Activated CD8-positive, alpha-beta memory T cell treated with anti-CD3 and anti-CD28 coated beads, Interleukin-2, amount 10 ng/mL, durations not matched to agents 7 days and 5 days (primary cell): ENCODE data around the gene GDF2. TPM values are rescaled to one million over a fixed set of nuclear protein-coding genes. Genes with fewer than 3 reads are reported as not detected.

Experiments
- ATAC-seq: fragments of 150-1000 bp; cut with Tn5 transposase; one replicate; pipeline ENCODE4 v1.10.0; 2021; ENCODE audit warnings: moderate library complexity
- CTCF ChIA-PET: fragments of 350-600 bp; sonication (Branson Sonifier 250); formaldehyde crosslinking; loops from one replicate; lab custom pipeline; 2021; ENCODE audit warnings: antibody characterized with exemption; lab: Charles Lee
- DNase-seq: peaks from one replicate; pipeline ENCODE4 v3.0.0-alpha.2; 2020
- H3K27ac Mint-ChIP-seq: one replicate; pipeline ENCODE4 v1.8.0; 2021; ENCODE audit warnings: mild to moderate bottlenecking, mixed read lengths
- H3K27me3 Mint-ChIP-seq: one replicate; pipeline ENCODE4 v1.8.0; 2021; ENCODE audit warnings: mixed read lengths
- H3K36me3 Mint-ChIP-seq: one replicate; pipeline ENCODE4 v1.8.0; 2021; ENCODE audit warnings: mild to moderate bottlenecking, mixed read lengths
- H3K4me1 Mint-ChIP-seq: one replicate; pipeline ENCODE4 v1.8.0; 2021; ENCODE audit warnings: mixed read lengths
- H3K4me3 Mint-ChIP-seq: one replicate; pipeline ENCODE4 v1.8.0; 2021; ENCODE audit warnings: mild to moderate bottlenecking, moderate library complexity, mixed read lengths
- H3K9me3 Mint-ChIP-seq: one replicate; pipeline ENCODE4 v1.8.0; 2022; ENCODE audit warnings: low read depth, mixed read lengths
- total RNA-seq, 2 experiments: library from RNA; stranded (reverse); gene quantifications; one replicate each; pipeline ENCODE4 v1.2.3, GENCODE V29; 2021

GDF2 gene
- total RNA-seq, 2 experiments from 2014 or later = not detected

- Mint-ChIP-seq H3K4me1 (no peaks in the 10 kb centered on the region), H3K27me3 (peaks cover 6% of the 10 kb centered on the region), H3K4me3 (no peak overlapping the region), H3K36me3 (no peaks in the 10 kb centered on the region), H3K9me3 (no peaks in the 10 kb centered on the region), H3K27ac (no peak overlapping the region)
- CTCF ChIA-PET = no interaction called here
- DNase-seq (no peak), ATAC-seq (no peak)
Measured at GRCh38 chr10:47346581-47347302, 24.5 kb downstream of the GDF2 start.

GRCh38 chr10:47347303-47347675, 25.0 kb downstream of the GDF2 start:
- no peak overlapping the region for H3K4me3 Mint-ChIP-seq
- H3K27ac Mint-ChIP-seq = no peak overlapping the region
- H3K36me3 Mint-ChIP-seq = no peaks in the 10 kb centered on the region
- peaks cover 6% of the 10 kb centered on the region for H3K27me3 Mint-ChIP-seq
- H3K4me1 Mint-ChIP-seq = no peaks in the 10 kb centered on the region
- ATAC-seq (no peak), DNase-seq (no peak)
- no peaks in the 10 kb centered on the region for H3K9me3 Mint-ChIP-seq
- CTCF ChIA-PET = no interaction called here

DNA sequence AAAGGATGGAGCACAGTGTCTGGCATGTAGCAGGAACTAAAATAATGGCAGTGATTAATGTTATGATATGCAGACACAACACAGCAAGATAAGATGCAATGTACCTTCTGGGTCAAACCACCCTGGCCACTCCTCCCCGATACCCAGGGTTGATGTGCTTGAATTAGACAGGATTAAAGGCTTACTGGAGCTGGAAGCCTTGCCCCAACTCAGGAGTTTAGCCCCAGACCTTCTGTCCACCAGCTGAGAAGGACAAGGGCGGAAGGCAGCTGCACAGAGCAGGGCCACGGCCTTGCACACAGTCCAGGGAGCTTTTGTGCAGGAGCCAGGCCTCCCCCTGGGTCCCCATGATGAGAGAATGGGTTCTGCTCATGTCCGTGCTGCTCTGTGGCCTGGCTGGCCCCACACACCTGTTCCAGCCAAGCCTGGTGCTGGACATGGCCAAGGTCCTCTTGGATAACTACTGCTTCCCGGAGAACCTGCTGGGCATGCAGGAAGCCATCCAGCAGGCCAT, 25.9 kb downstream of the GDF2 start, which contains the start of gene RBP3:
RBP3 (plus strand) TSS at position 226 of the 514 bp plus-strand sequence; CDS start at position 348, 122 bp downstream.
- H3K4me1 Mint-ChIP-seq = no peaks in the 10 kb centered on the region
- no peak within 1 kb of the TSS for H3K4me3 Mint-ChIP-seq
- H3K9me3 Mint-ChIP-seq = no peaks in the 10 kb centered on the region
- no peak within 1 kb of the TSS for H3K27ac Mint-ChIP-seq
- H3K27me3 Mint-ChIP-seq = peaks cover 5% of the 10 kb centered on the region
- no peak for ATAC-seq
- H3K36me3 Mint-ChIP-seq = no peaks in the 10 kb centered on the region
- DNase-seq = no peak
- CTCF ChIA-PET = no interaction called here

GRCh38 chr10:47348661-47349470, 26.6 kb downstream of the GDF2 start:
- Mint-ChIP-seq H3K36me3 (no peaks in the 10 kb centered on the region), H3K27me3 (no peaks in the 10 kb centered on the region), H3K9me3 (no peaks in the 10 kb centered on the region), H3K4me1 (no peaks in the 10 kb centered on the region), H3K27ac (no peak overlapping the region), H3K4me3 (no peak overlapping the region)
- CTCF ChIA-PET = no interaction called here
- ATAC-seq = no peak
- no peak for DNase-seq

DNA sequence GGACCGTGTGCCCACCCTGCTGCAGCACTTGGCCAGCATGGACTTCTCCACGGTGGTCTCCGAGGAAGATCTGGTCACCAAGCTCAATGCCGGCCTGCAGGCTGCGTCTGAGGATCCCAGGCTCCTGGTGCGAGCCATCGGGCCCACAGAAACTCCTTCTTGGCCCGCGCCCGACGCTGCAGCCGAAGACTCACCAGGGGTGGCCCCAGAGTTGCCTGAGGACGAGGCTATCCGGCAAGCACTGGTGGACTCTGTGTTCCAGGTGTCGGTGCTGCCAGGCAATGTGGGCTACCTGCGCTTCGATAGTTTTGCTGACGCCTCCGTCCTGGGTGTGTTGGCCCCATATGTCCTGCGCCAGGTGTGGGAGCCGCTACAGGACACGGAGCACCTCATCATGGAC, 27.3 kb downstream of the GDF2 start:
- H3K4me1 Mint-ChIP-seq = no peaks in the 10 kb centered on the region
- H3K9me3 Mint-ChIP-seq = no peaks in the 10 kb centered on the region
- DNase-seq (no peak), ATAC-seq (no peak)
- H3K36me3 Mint-ChIP-seq = no peaks in the 10 kb centered on the region
- H3K27ac Mint-ChIP-seq = no peak overlapping the region
- CTCF ChIA-PET = no interaction called here
- no peak overlapping the region for H3K4me3 Mint-ChIP-seq
- H3K27me3 Mint-ChIP-seq = no peaks in the 10 kb centered on the region

- no peaks in the 10 kb centered on the region for H3K9me3 Mint-ChIP-seq
- DNase-seq = no peak
- H3K36me3 Mint-ChIP-seq = no peaks in the 10 kb centered on the region
- no peaks in the 10 kb centered on the region for H3K27me3 Mint-ChIP-seq
- no peak overlapping the region for H3K4me3 Mint-ChIP-seq
- H3K27ac Mint-ChIP-seq = no peak overlapping the region
- no peak for ATAC-seq
- no peaks in the 10 kb centered on the region for H3K4me1 Mint-ChIP-seq
- CTCF ChIA-PET = no interaction called here
Measured at GRCh38 chr10:47349941-47350371, 27.7 kb downstream of the GDF2 start.

GRCh38 chr10:47350671-47351640, 28.7 kb downstream of the GDF2 start:
- Mint-ChIP-seq H3K9me3 (no peaks in the 10 kb centered on the region), H3K4me3 (no peak overlapping the region), H3K4me1 (no peaks in the 10 kb centered on the region), H3K27me3 (no peaks in the 10 kb centered on the region), H3K36me3 (no peaks in the 10 kb centered on the region), H3K27ac (no peak overlapping the region)
- no peak for DNase-seq
- CTCF ChIA-PET = no interaction called here
- ATAC-seq = no peak

GRCh38 chr10:47351899-47352815, 29.9 kb downstream of the GDF2 start:
- no peak for DNase-seq
- Mint-ChIP-seq H3K9me3 (no peaks in the 10 kb centered on the region), H3K36me3 (no peaks in the 10 kb centered on the region), H3K4me1 (no peaks in the 10 kb centered on the region), H3K27me3 (no peaks in the 10 kb centered on the region), H3K4me3 (no peak overlapping the region), H3K27ac (no peak overlapping the region)
- CTCF ChIA-PET = no interaction called here
- no peak for ATAC-seq

- Mint-ChIP-seq H3K36me3 (no peaks in the 10 kb centered on the region), H3K9me3 (no peaks in the 10 kb centered on the region), H3K4me1 (no peaks in the 10 kb centered on the region), H3K27ac (no peak overlapping the region), H3K27me3 (no peaks in the 10 kb centered on the region), H3K4me3 (no peak overlapping the region)
- ATAC-seq (no peak), DNase-seq (no peak)
- CTCF ChIA-PET = no interaction called here
Measured at GRCh38 chr10:47353351-47353750, 31.1 kb downstream of the GDF2 start.

- Mint-ChIP-seq H3K27me3 (no peaks in the 10 kb centered on the region), H3K36me3 (no peaks in the 10 kb centered on the region), H3K27ac (no peak overlapping the region), H3K9me3 (no peaks in the 10 kb centered on the region), H3K4me1 (no peaks in the 10 kb centered on the region), H3K4me3 (no peak overlapping the region)
- CTCF ChIA-PET = no interaction called here
- no peak for ATAC-seq
- DNase-seq = no peak
Measured at GRCh38 chr10:47354165-47354564, 31.9 kb downstream of the GDF2 start.

DNA sequence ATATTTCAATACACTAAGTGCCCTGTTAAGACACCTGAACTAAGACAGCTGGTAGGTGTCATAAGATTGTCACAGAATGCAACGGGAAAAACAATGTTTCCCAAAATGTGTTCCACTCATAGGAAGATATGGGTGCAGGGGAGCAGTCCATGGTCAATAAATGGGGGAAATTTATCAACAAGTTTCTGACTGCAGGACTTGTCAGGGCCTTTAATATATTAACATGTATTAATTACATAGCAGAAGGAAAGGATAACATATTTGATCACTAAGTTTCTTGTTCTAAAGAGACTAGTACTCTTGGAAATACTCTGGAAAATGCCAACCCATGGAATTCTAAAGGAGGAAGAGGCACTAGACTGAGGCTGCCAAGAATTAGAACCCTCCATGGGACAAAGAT, 32.6 kb downstream of the GDF2 start:
- H3K27me3 Mint-ChIP-seq = no peaks in the 10 kb centered on the region
- no peak for ATAC-seq
- H3K4me3 Mint-ChIP-seq = no peak overlapping the region
- H3K27ac Mint-ChIP-seq = no peak overlapping the region
- H3K36me3 Mint-ChIP-seq = no peaks in the 10 kb centered on the region
- no peaks in the 10 kb centered on the region for H3K4me1 Mint-ChIP-seq
- DNase-seq = no peak
- CTCF ChIA-PET = no interaction called here
- H3K9me3 Mint-ChIP-seq = no peaks in the 10 kb centered on the region

DNA sequence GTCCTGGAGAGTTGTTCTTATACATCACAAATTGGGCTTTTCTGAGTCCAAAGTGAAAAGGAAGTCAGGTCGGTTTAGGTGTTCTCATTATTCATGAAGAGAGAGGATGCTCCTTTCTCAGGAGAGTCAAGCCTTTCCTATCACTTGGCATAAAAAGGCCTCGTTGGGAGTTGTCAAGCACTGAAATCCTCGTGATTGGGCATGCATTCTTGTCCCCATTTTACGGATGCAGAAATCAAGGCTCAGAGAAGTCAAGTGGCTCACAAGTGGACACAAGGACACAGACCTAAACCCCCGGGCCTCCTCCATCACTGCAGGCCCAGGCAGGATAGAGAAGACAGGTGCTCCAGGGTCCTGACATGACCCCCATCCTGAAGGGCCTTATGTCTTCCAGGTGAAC, 34.5 kb downstream of the GDF2 start:
- Mint-ChIP-seq H3K9me3 (no peaks in the 10 kb centered on the region), H3K36me3 (no peaks in the 10 kb centered on the region), H3K4me3 (no peak overlapping the region), H3K27ac (no peak overlapping the region), H3K27me3 (no peaks in the 10 kb centered on the region), H3K4me1 (no peaks in the 10 kb centered on the region)
- CTCF ChIA-PET = no interaction called here
- ATAC-seq (no peak), DNase-seq (no peak)
